ENCODE measurements around the gene RBM8A. TPM values are rescaled to one million over a fixed set of nuclear protein-coding genes. Genes with fewer than 3 reads are reported as not detected.

The RBM8A gene
- total RNA-seq, 1 experiment from 2014 or later: 370 TPM

- BruUV-seq (replicated peaks): no TSS peak
- peak overlapping the region; percentile 3 for H3K27ac Mint-ChIP-seq (ENCODE audit: low read depth, unreplicated experiment)
- intact Hi-C loops (cut with micrococcal nuclease): loop anchor here (2.0 to 5.0 kb wide), 2 partner anchors 35 to 54 kb away; partner anchors contain the start of gene RBM8A
- H3K36me3 Mint-ChIP-seq (ENCODE audit: insufficient read depth, unreplicated experiment): peaks cover 5% of the 10 kb centered on the region
- TF ChIP-seq CTCF (IDR thresholded peaks at IDR 0.05; ENCODE audit: unreplicated experiment): no peak
- H3K9me3 Mint-ChIP-seq (ENCODE audit: unreplicated experiment): no peaks in the 10 kb centered on the region
- peak overlapping the region; percentile 92 for H3K4me3 Mint-ChIP-seq (ENCODE audit: unreplicated experiment)
- peaks cover 62% of the 10 kb centered on the region for H3K4me1 Mint-ChIP-seq (ENCODE audit: insufficient read depth, unreplicated experiment)
- H3K27me3 Mint-ChIP-seq (ENCODE audit: insufficient read depth, unreplicated experiment): no peaks in the 10 kb centered on the region
- DNase-seq (ENCODE audit: unreplicated experiment): no peak
- ChIA-PET CTCF (interaction anchor here (0.7 to 9.1 kb wide), 5 partner anchors 17 to 102 kb away, joined by 4 to 145 read pairs (median 4); partner anchors contain the start of gene PIAS3), POLR2A (interaction anchor here (1.1 to 7.9 kb wide), 8 partner anchors 6 to 102 kb away, joined by 3 to 226 read pairs (median 83); partner anchors contain the start of genes LIX1L, PIAS3, RBM8A and TXNIP)
These were observed 34.3 kb upstream of the RBM8A start for GRCh38 chr1:145961425-145962156.

- CTCF ChIA-PET: interaction anchor here (1.1 to 9.1 kb wide), 2 partner anchors 18 to 69 kb away, joined by 3 to 145 read pairs; no protein-coding TSS in a partner anchor
- no peak for DNase-seq (ENCODE audit: unreplicated experiment)
- intact Hi-C loops (cut with micrococcal nuclease): loop anchor here (5.0 kb wide), 1 partner anchor 54 kb away; no protein-coding TSS in a partner anchor
- POLR2A ChIA-PET: interaction anchor here (0.6 kb wide), 1 partner anchor 103 kb away, joined by 3 read pairs; no protein-coding TSS in a partner anchor
- Mint-ChIP-seq H3K36me3 (ENCODE audit: insufficient read depth, unreplicated experiment) (peaks cover 5% of the 10 kb centered on the region), H3K4me1 (ENCODE audit: insufficient read depth, unreplicated experiment) (peaks cover 67% of the 10 kb centered on the region), H3K9me3 (ENCODE audit: unreplicated experiment) (no peaks in the 10 kb centered on the region), H3K27me3 (ENCODE audit: insufficient read depth, unreplicated experiment) (no peaks in the 10 kb centered on the region), H3K4me3 (ENCODE audit: unreplicated experiment) (peak overlapping the region; percentile 52), H3K27ac (ENCODE audit: low read depth, unreplicated experiment) (no peak overlapping the region)
- no peak for TF ChIP-seq CTCF (IDR thresholded peaks at IDR 0.05; ENCODE audit: unreplicated experiment)
- no TSS peak for BruUV-seq (replicated peaks)
These were observed 33.8 kb upstream of the RBM8A start for GRCh38 chr1:145961109-145961424.

- Mint-ChIP-seq H3K9me3 (ENCODE audit: unreplicated experiment) (no peaks in the 10 kb centered on the region), H3K4me3 (ENCODE audit: unreplicated experiment) (peak overlapping the region; percentile 52), H3K4me1 (ENCODE audit: insufficient read depth, unreplicated experiment) (peaks cover 72% of the 10 kb centered on the region), H3K27ac (ENCODE audit: low read depth, unreplicated experiment) (no peak overlapping the region), H3K36me3 (ENCODE audit: insufficient read depth, unreplicated experiment) (peaks cover 5% of the 10 kb centered on the region), H3K27me3 (ENCODE audit: insufficient read depth, unreplicated experiment) (no peaks in the 10 kb centered on the region)
- intact Hi-C loops (cut with micrococcal nuclease): loop anchor here (5.0 kb wide), 1 partner anchor 53 kb away; no protein-coding TSS in a partner anchor
- TF ChIP-seq CTCF (IDR thresholded peaks at IDR 0.05; ENCODE audit: unreplicated experiment): no peak
- POLR2A ChIA-PET: interaction anchor here (0.6 to 0.7 kb wide), 2 partner anchors 29 to 103 kb away, joined by 3 read pairs; no protein-coding TSS in a partner anchor
- CTCF ChIA-PET: interaction anchor here (0.6 to 1.1 kb wide), 2 partner anchors 68 to 115 kb away, joined by 3 read pairs; no protein-coding TSS in a partner anchor
- DNase-seq (ENCODE audit: unreplicated experiment): no peak
- no TSS peak for BruUV-seq (replicated peaks)
These were observed 33.3 kb upstream of the RBM8A start for GRCh38 chr1:145960468-145961108.

- no peak for TF ChIP-seq CTCF (IDR thresholded peaks at IDR 0.05; ENCODE audit: unreplicated experiment)
- BruUV-seq (replicated peaks): no TSS peak
- H3K27ac Mint-ChIP-seq (ENCODE audit: low read depth, unreplicated experiment): peak overlapping the region; percentile 5
- no peaks in the 10 kb centered on the region for H3K9me3 Mint-ChIP-seq (ENCODE audit: unreplicated experiment)
- peaks cover 5% of the 10 kb centered on the region for H3K36me3 Mint-ChIP-seq (ENCODE audit: insufficient read depth, unreplicated experiment)
- H3K4me3 Mint-ChIP-seq (ENCODE audit: unreplicated experiment): no peak overlapping the region
- H3K27me3 Mint-ChIP-seq (ENCODE audit: insufficient read depth, unreplicated experiment): no peaks in the 10 kb centered on the region
- H3K4me1 Mint-ChIP-seq (ENCODE audit: insufficient read depth, unreplicated experiment): peaks cover 74% of the 10 kb centered on the region
- ChIA-PET CTCF (interaction anchor here (0.6 to 3.8 kb wide), 4 partner anchors 18 to 114 kb away, joined by 3 to 32 read pairs (median 15); no protein-coding TSS in a partner anchor), POLR2A (interaction anchor here (0.7 kb wide), 2 partner anchors 28 to 182 kb away, joined by 3 read pairs; no protein-coding TSS in a partner anchor)
- intact Hi-C loops (cut with micrococcal nuclease): loop anchor here (5.0 kb wide), 1 partner anchor 53 kb away; no protein-coding TSS in a partner anchor
- DNase-seq (ENCODE audit: unreplicated experiment): no peak
These were observed 32.7 kb upstream of the RBM8A start for GRCh38 chr1:145959957-145960467.

Data from MCF 10A (cell line).